GM12891 (cell line): ENCODE data around the gene ANXA5.

Source experiments
- PAX5 ChIP-seq: IDR thresholded peaks from 2 replicates; pipeline ENCODE4 v1.6.1; 2011; ENCODE audit warnings: low read length, moderate library complexity, mild to moderate bottlenecking; ENCODE audit not compliant: insufficient read depth, severe bottlenecking
- POLR2A ChIP-seq: IDR thresholded peaks from 2 replicates; pipeline ENCODE4 v1.6.1; 2011; ENCODE audit warnings: low read depth, low read length, control low read depth
- POLR2AphosphoS5 ChIP-seq: IDR thresholded peaks from 2 replicates; pipeline ENCODE4 v1.6.1; 2011; ENCODE audit warnings: low read depth, low read length, control low read depth
- POU2F2 ChIP-seq: IDR thresholded peaks from 2 replicates; pipeline ENCODE4 v1.6.1; 2011; ENCODE audit warnings: low read depth, mild to moderate bottlenecking, control low read depth, low read length, moderate library complexity
- SPI1 ChIP-seq: IDR thresholded peaks from 2 replicates; pipeline ENCODE4 v1.6.1; 2011; ENCODE audit warnings: low read depth, low read length, control low read depth
- TAF1 ChIP-seq: IDR thresholded peaks from 2 replicates; pipeline ENCODE4 v1.6.1; 2011; ENCODE audit warnings: low read depth, low read length, control low read depth

- TF ChIP-seq POLR2A (no peak), TAF1 (no peak), POLR2AphosphoS5 (no peak), PAX5 (no peak), SPI1 (no peak), POU2F2 (no peak)
These were observed 10.6 kb upstream of the ANXA5 start for GRCh38 chr4:121707344-121707743.
